Muscle of leg (tissue), 16 donors: ENCODE results near the gene ABL1. TPM values are rescaled to one million over a fixed set of nuclear protein-coding genes. Genes with fewer than 3 reads are reported as not detected.
"Not testable (repeated sequence)": the region's sequence is repeated elsewhere in the genome, so short reads cannot be mapped to it uniquely, and the experiment has no call there.

Source experiments
- DNase-seq: peaks from one replicate; pipeline ENCODE4 v3.0.0; 2013
- H3K27ac ChIP-seq: one replicate; pipeline ENCODE4 v1.5.1; 2013; ENCODE audit warnings: mild to moderate bottlenecking, low read length, control low read depth
- H3K27me3 ChIP-seq: one replicate; pipeline ENCODE4 v1.6.1; 2013; ENCODE audit warnings: low read length; ENCODE audit not compliant: control insufficient read depth, insufficient read depth
- H3K36me3 ChIP-seq: one replicate; pipeline ENCODE4 v1.6.1; 2013; ENCODE audit warnings: low read length; ENCODE audit not compliant: control insufficient read depth, insufficient read depth
- H3K4me1 ChIP-seq: one replicate; pipeline ENCODE4 v1.6.1; 2013; ENCODE audit warnings: low read length; ENCODE audit not compliant: control insufficient read depth, insufficient read depth
- H3K4me3 ChIP-seq: one replicate; pipeline ENCODE4 v1.5.1; 2013; ENCODE audit warnings: low read length, control low read depth
- H3K9me3 ChIP-seq: replicated peaks from 2 replicates; pipeline ENCODE4 v1.6.1; 2013; ENCODE audit warnings: low read depth, low read length; ENCODE audit not compliant: control insufficient read depth
- WGBS: methylation state at CpG from one replicate; pipeline ENCODE4 v1.1.5; 2013; ENCODE audit warnings: missing lambda C conversion rate; ENCODE audit not compliant: insufficient coverage; 5-methylcytosine and 5-hydroxymethylcytosine counted together
- long read RNA-seq, 11 donors: transcript quantifications; one replicate each; lab custom pipeline, GENCODE V29; 2026
- polyA plus RNA-seq, 8 donors: library from polyadenylated mRNA; unstranded; fragments of 120-200 nt; gene quantifications; one replicate each; pipeline versions ENCODE4 v1.2.1 to v1.2.3, GENCODE V29; 2013; ENCODE audit warnings: inconsistent platforms in 1 of 8, low replicate concordance in 1 of 8; ENCODE audit not compliant: insufficient read length in 8 of 8, insufficient read depth in 1 of 8
- total RNA-seq: library from RNA; stranded (reverse); fragments of 120-200 nt; gene quantifications from one replicate; pipeline ENCODE4 v1.2.4, GENCODE V29; 2013

The ABL1 gene
- total RNA-seq: 27.0 TPM
- polyA plus RNA-seq: 10 to 100 TPM; 47.2 to 81.7 (median 68.0) TPM
- long read RNA-seq, donor 1, full-length matches to known transcripts: 8 of 19 reads
- long read RNA-seq, donor 1, partial matches to known transcripts: 11 of 19 reads
- long read RNA-seq, donor 1, other reads (novel, unspliced or antisense): 0 of 19 reads
- long read RNA-seq, donor 2, partial matches to known transcripts: 0 of 1 reads
- long read RNA-seq, donor 2, other reads (novel, unspliced or antisense): 0 of 1 reads
- long read RNA-seq, donor 3, full-length matches to known transcripts: 23 of 51 reads
- long read RNA-seq, donor 3, partial matches to known transcripts: 28 of 51 reads
- long read RNA-seq, donor 3, other reads (novel, unspliced or antisense): 0 of 51 reads
- long read RNA-seq, donor 4, full-length matches to known transcripts: 10 of 51 reads
- long read RNA-seq, donor 4, partial matches to known transcripts: 41 of 51 reads
- long read RNA-seq, donor 4, other reads (novel, unspliced or antisense): 0 of 51 reads
- long read RNA-seq, donor 5, full-length matches to known transcripts: 30 of 84 reads
- long read RNA-seq, donor 5, partial matches to known transcripts: 54 of 84 reads
- long read RNA-seq, donor 5, other reads (novel, unspliced or antisense): 0 of 84 reads
- long read RNA-seq, donor 6, full-length matches to known transcripts: 8 of 13 reads
- long read RNA-seq, donor 6, partial matches to known transcripts: 5 of 13 reads
- long read RNA-seq, donor 6, other reads (novel, unspliced or antisense): 0 of 13 reads
- long read RNA-seq, donor 7, full-length matches to known transcripts: 14 of 67 reads
- long read RNA-seq, donor 7, partial matches to known transcripts: 53 of 67 reads
- long read RNA-seq, donor 7, other reads (novel, unspliced or antisense): 0 of 67 reads
- long read RNA-seq, donor 8, full-length matches to known transcripts: 3 of 13 reads
- long read RNA-seq, donor 8, partial matches to known transcripts: 10 of 13 reads
- long read RNA-seq, donor 8, other reads (novel, unspliced or antisense): 0 of 13 reads
- long read RNA-seq, donor 9, full-length matches to known transcripts: 6 of 23 reads
- long read RNA-seq, donor 9, partial matches to known transcripts: 17 of 23 reads
- long read RNA-seq, donor 9, other reads (novel, unspliced or antisense): 0 of 23 reads
- long read RNA-seq, donor 10, full-length matches to known transcripts: 8 of 27 reads
- long read RNA-seq, donor 10, partial matches to known transcripts: 19 of 27 reads
- long read RNA-seq, donor 10, other reads (novel, unspliced or antisense): 0 of 27 reads
- long read RNA-seq, donor 11, full-length matches to known transcripts: 3 of 15 reads
- long read RNA-seq, donor 11, partial matches to known transcripts: 12 of 15 reads
- long read RNA-seq, donor 11, other reads (novel, unspliced or antisense): 0 of 15 reads

DNA sequence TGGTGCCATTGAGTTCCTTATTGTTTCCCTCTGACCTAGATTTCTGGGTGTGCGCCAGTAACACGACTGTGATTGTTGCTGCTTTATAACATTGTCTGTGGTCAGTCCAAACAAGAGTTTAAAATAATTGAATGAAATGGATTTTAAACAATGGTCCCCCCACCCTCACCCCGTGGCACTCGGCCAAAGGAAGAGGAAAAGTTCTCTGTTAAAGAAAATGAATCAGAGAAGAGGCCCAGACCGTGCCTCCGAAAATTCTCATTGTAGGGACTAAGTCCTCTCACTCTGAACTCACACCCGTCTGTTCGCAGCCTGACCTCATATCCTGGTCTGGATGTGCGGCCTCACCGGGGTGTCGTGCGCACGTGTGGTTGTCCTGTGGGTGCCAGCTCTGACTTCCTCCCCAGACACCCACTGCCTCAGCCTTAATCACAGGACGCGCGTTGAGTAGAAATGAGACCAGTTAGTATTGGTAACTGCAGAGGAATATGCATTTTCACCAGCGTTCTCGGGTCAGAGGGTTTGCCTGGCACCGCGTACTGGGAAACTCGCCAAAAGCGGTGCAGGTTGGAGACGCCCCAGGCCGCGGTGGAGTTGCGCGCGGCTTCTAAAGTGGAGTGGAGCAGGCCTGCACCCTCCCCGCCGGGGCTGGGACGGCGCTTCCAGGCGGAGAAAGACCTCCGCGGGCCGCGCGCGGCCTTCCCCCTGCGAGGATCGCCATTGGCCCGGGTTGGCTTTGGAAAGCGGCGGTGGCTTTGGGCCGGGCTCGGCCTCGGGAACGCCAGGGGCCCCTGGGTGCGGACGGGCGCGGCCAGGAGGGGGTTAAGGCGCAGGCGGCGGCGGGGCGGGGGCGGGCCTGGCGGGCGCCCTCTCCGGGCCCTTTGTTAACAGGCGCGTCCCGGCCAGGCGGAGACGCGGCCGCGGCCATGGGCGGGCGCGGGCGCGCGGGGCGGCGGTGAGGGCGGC, at the start of gene ABL1:
TSS of gene ABL1 (plus strand) at position 884 of the 966 bp plus-strand sequence. CDS start 193 bp downstream, outside the sequence.
- Histone ChIP-seq H3K4me1 (peaks cover 44% of the 10 kb centered on the region), H3K27me3 (no peaks in the 10 kb centered on the region), H3K4me3 (peak within 1 kb of the TSS; percentile 79), H3K9me3 (no peaks in the 10 kb centered on the region), H3K27ac (peak within 1 kb of the TSS; percentile 96), H3K36me3 (no peaks in the 10 kb centered on the region)
- peak; percentile 89 for DNase-seq
- under 1% methylated on average over 64 of the region's 78 CpGs for WGBS

GRCh38 chr9:130785940-130786508, 49.0 kb upstream of the ABL1 start:
- peaks cover 15% of the 10 kb centered on the region for H3K9me3 ChIP-seq
- no peaks in the 10 kb centered on the region for H3K36me3 ChIP-seq
- DNase-seq: no peak
- H3K27ac ChIP-seq: no peak overlapping the region
- WGBS: 64% methylated on average over 4 of the region's 6 CpGs
- H3K27me3 ChIP-seq: no peaks in the 10 kb centered on the region
- H3K4me1 ChIP-seq: peaks cover 6% of the 10 kb centered on the region
- H3K4me3 ChIP-seq: no peak overlapping the region

DNA sequence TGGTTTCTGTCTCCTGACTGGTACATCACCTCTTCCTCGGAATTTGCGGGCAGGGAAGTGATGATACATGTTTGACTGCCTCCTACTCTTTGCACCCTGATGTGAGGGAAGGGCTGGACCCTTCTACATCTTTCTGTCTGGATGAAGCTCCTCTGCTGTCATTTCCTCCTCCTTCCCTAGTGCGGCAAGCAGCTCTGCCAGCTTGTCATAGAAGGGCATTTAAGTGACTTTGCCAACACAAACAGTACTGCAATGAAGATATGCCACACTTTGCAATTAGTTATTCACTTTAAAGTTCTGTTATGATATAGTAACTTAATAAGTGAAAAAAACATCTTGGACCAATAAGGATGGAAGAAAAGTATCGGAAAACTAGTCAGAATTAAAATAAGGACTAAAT, 48.5 kb upstream of the ABL1 start:
- no peak overlapping the region for H3K27ac ChIP-seq
- no CpG with 5 or more reads among the region's 4 CpGs for WGBS
- H3K36me3 ChIP-seq: no peaks in the 10 kb centered on the region
- H3K27me3 ChIP-seq: no peaks in the 10 kb centered on the region
- no peak overlapping the region for H3K4me3 ChIP-seq
- peaks cover 4% of the 10 kb centered on the region for H3K4me1 ChIP-seq
- H3K9me3 ChIP-seq: peaks cover 15% of the 10 kb centered on the region
- DNase-seq: no peak

- H3K36me3 ChIP-seq: no peaks in the 10 kb centered on the region
- no peaks in the 10 kb centered on the region for H3K4me1 ChIP-seq
- WGBS: 96% methylated on average over 3 of the region's 7 CpGs
- H3K27ac ChIP-seq: no peak overlapping the region
- DNase-seq: no peak
- H3K27me3 ChIP-seq: no peaks in the 10 kb centered on the region
- peaks cover 15% of the 10 kb centered on the region for H3K9me3 ChIP-seq
- H3K4me3 ChIP-seq: no peak overlapping the region
Observed at GRCh38 chr9:130789747-130790672, 45.0 kb upstream of the ABL1 start.

DNA sequence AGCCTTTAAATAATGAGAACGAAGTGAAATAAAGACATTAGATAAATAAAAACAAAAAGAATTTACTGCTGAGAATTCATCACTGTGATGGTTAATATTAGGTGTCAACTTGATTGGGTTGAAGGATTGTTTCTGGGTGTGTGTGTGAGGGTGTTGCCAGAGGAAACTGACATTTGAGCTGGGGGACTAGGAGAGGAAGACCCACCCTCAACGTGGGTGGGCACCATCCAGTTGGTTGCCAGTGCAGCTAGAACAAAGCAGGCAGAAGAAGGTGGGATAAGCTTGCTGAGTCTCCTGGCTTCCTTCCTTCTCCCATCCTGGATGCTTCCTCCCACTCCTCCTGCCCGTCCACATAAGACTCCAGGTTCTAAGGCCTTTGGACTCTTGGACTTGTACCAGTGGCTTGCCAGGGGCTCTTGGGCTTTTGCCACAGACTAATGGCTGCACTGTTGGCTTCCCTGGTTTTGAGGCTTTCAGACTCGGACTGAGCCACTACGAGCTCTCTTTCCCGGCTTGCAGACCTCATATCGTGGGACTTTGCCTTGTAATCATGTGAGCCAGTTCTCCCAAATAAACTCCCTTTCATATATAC, 43.7 kb upstream of the ABL1 start:
- Histone ChIP-seq H3K27ac (no peak overlapping the region), H3K4me3 (no peak overlapping the region), H3K9me3 (peaks cover 15% of the 10 kb centered on the region), H3K27me3 (no peaks in the 10 kb centered on the region), H3K4me1 (no peaks in the 10 kb centered on the region), H3K36me3 (no peaks in the 10 kb centered on the region)
- 80% methylated on average over 4 of the region's 7 CpGs for WGBS
- no peak for DNase-seq

- DNase-seq: no peak
- Histone ChIP-seq H3K36me3 (no peaks in the 10 kb centered on the region), H3K27me3 (no peaks in the 10 kb centered on the region), H3K4me1 (no peaks in the 10 kb centered on the region), H3K9me3 (peaks cover 15% of the 10 kb centered on the region), H3K4me3 (no peak overlapping the region), H3K27ac (no peak overlapping the region)
- WGBS: 100% methylated on average over 5 of the region's 7 CpGs
Observed at GRCh38 chr9:130793589-130793988, 41.5 kb upstream of the ABL1 start.

DNA sequence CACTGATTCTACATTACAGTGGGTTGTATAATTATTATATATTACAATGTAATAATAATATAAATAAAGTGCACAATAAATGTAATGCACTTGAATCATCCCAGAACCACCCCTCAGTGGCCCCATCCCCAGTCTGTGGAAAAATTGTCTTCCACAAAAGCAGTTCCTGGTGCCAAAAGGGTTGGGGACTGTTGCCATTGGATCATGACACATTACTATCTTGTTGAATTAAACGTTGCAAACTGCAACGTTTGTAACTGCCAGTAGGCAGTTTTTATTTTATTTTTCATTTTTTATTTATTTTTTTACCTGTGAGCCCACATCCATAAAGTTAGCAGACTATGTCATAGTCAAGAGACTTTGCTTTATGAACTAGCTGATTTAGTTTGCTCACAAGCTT, 41.0 kb upstream of the ABL1 start:
- not testable (repeated sequence) for H3K27ac ChIP-seq, H3K27me3 ChIP-seq, H3K36me3 ChIP-seq, H3K4me3 ChIP-seq, H3K4me1 ChIP-seq
- DNase-seq: peak; percentile 71
- WGBS: no CpG with 5 or more reads among the region's 2 CpGs
- peaks cover 13% of the 10 kb centered on the region for H3K9me3 ChIP-seq

DNA sequence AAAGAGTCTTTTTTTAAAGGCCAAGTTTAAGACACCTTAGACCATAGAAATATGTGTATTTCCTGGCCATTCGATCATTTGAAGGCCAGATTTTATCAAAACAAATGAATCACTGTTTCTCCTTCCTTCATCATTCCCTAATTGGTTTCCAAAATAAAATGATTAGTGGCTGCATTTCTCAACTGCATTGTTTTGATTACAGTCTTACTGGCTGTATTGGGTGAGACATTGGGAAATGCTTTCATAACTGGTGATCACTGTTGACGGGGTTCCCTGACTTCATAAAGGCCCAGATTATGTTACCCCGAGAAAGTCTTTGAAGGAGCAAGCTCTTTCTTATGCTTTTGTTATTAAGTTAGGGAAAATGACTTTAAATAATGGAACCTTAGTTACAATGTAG, 40.6 kb upstream of the ABL1 start:
- H3K4me1 ChIP-seq, DNase-seq, H3K9me3 ChIP-seq, H3K36me3 ChIP-seq, H3K27ac ChIP-seq, H3K4me3 ChIP-seq, H3K27me3 ChIP-seq: not testable (repeated sequence)
- no CpG with 5 or more reads among the region's 3 CpGs for WGBS
